ENCODE measurements around the gene MAZ. TPM values are rescaled to one million over a fixed set of nuclear protein-coding genes. Genes with fewer than 3 reads are reported as not detected.

Gene MAZ
- total RNA-seq, 1 donor from 2014 or later = 109 TPM

DNA sequence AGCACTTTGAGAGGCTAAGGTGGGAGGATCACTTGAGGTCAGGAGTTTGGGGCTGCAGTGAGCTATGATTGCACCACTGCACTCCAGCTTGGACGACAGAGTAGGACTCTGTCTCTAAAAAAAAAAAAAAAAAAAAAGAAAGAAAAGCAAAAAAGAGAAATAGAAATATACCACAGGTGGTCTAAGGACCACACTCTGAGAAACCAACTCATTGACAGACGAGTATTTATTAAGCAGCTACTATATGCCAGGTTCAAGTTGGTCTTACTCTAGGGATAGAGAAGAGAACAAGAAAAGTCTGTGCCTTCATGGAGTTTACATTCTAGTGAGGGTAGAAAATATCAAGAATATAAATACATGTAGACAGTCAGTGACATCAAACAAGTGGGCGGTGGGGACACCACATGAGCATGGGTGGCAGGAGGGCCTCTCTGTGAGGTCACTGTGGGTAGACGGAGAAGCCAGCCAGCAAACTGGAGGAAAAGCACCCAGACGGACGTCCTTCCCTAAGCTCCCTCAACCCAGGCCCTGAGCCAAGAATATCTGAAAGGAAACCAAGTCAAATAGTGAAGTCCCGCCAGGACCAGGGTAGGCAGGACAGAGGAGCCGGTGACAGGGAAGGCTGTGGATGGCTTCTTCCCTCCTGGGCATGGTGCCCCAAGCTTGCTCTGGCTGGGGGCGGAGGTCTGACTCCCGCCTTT is 52.0 kb downstream of the MAZ start:
- DNase-seq = no peak

DNA sequence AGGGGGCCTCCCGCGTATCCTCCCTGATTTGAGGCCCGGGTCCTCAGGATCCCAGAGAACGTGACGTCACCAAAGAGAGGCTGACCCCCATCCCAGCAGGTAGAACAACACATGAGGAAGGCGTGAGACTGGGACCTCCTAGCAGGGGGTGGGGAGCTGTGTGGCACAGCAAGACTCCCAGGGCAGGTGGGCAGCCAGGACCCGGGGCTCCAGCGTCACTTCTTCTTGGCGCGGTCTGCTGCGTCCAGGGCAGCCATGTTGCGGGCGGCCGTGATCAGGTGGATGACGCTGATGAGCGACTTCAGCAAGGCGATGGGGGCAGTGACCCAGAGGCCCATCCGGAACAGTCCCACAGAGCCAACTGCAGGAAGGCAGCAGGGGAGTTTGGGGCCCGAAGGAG is 52.6 kb downstream of the MAZ start:
- DNase-seq = no peak

DNA sequence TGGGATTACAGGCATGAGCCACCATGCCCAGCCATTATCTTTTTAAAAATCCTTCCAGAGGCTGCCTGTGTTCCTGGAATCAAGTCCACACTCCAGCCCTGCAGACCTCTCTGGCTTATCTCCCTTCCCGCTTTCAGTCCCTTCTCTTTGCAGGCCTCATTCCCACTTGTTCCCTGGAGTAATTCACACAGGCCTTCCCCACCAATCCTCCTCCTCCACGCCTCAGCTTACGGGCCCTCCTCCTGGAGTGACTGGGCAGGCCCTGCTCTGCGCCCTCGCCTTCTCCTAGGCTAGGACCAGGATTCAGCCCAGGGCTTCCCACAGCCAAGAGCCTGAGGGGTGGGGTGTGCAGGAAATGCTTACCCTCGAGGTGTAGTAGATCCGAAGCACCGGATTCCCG is 53.9 kb downstream of the MAZ start:
- DNase-seq = no peak

Small RNA genes lying within 50 kb of the gene (small RNA-seq; reads per million reads assigned to genes)
- gene AC009133.6 (ENCODE audit: low replicate concordance) = not detected
- gene AC120114.4 (ENCODE audit: low replicate concordance) = not detected

Other genes with a start within 250 kb of the MAZ start
- 0.62 TPM for gene SPN, start 143.3 kb upstream of the MAZ start, total RNA-seq
- gene QPRT, start 127.3 kb upstream of the MAZ start, total RNA-seq = 24.9 TPM
- 0.72 TPM for gene C16orf54, start 60.5 kb upstream of the MAZ start, total RNA-seq
- not detected for gene ZG16, start 28.3 kb upstream of the MAZ start, total RNA-seq
- 43.0 TPM for gene KIF22, start 15.8 kb upstream of the MAZ start, total RNA-seq
- gene PRRT2, start 5.7 kb downstream of the MAZ start, total RNA-seq = 3.0 TPM
- gene PAGR1, start 9.6 kb downstream of the MAZ start, total RNA-seq = 25.5 TPM
- 54.0 TPM for gene MVP, start 13.9 kb downstream of the MAZ start, total RNA-seq
- 47.5 TPM for gene CDIPT, start 56.7 kb downstream of the MAZ start, total RNA-seq
- gene SEZ6L2, start 93.0 kb downstream of the MAZ start, total RNA-seq = 4.7 TPM
- gene ASPHD1, start 94.0 kb downstream of the MAZ start, total RNA-seq = 1.6 TPM
- gene KCTD13, start 119.7 kb downstream of the MAZ start, total RNA-seq = 8.7 TPM
- gene TMEM219, start 155.6 kb downstream of the MAZ start, total RNA-seq = 28.2 TPM
- gene TAOK2, start 167.3 kb downstream of the MAZ start, total RNA-seq = 37.7 TPM
- gene HIRIP3, start 189.1 kb downstream of the MAZ start, total RNA-seq = 13.1 TPM
- gene INO80E, start 189.7 kb downstream of the MAZ start, total RNA-seq = 38.1 TPM
- 1.0 TPM for gene DOC2A, start 204.5 kb downstream of the MAZ start, total RNA-seq
- gene C16orf92, start 216.7 kb downstream of the MAZ start, total RNA-seq = not detected
- gene TLCD3B, start 224.7 kb downstream of the MAZ start, total RNA-seq = 0.82 TPM